HUDEP-2 (cell line): Measurements from ENCODE around the gene OTUD3.

Experiments used
- DNase-seq, 76 experiments: peaks; one replicate each; lab custom pipeline; 2025; ENCODE audit not compliant: unreplicated experiment in 76 of 76; lab: John Stamatoyannopoulos, UW

Gene OTUD3

GRCh38 chr1:19942657-19943056 lies 60.5 kb downstream of the OTUD3 start:
- no peak for DNase-seq

GRCh38 chr1:19945914-19946313 lies 63.7 kb downstream of the OTUD3 start:
- peak in 2 of 76 experiments; percentile 11 to 37 for DNase-seq

GRCh38 chr1:19946331-19946751 lies 64.1 kb downstream of the OTUD3 start:
- DNase-seq, result peak in 8 of 76 experiments; percentile 1 to 37 (median 11)

- peak in 4 of 76 experiments; percentile 2 to 23 (median 6) for DNase-seq
Measured at GRCh38 chr1:19946971-19947370, 64.8 kb downstream of the OTUD3 start.

GRCh38 chr1:19949016-19949415 lies 66.8 kb downstream of the OTUD3 start:
- DNase-seq, result no peak

DNA sequence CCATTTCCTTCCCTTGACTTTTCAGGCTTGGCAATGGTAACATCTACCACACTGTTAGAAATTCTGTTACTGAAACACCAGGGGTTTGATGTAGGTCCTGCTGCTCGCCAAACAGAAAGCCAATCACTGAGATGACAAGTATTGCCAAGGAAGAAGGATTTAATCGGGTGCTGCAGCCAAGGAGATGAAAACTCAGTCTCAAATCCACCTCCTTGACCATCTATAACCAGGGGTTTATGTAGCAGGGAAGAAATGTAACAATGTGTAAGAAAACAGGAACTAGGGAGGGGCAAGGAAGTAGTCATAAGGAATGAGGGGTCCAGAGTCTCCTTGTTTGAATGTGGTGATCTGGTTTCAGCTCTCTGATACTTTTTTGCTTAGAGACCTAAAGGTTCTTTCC lies 71.9 kb downstream of the OTUD3 start:
- DNase-seq, result no peak

- no peak for DNase-seq
Measured at GRCh38 chr1:19955534-19956170, 73.5 kb downstream of the OTUD3 start.

DNA sequence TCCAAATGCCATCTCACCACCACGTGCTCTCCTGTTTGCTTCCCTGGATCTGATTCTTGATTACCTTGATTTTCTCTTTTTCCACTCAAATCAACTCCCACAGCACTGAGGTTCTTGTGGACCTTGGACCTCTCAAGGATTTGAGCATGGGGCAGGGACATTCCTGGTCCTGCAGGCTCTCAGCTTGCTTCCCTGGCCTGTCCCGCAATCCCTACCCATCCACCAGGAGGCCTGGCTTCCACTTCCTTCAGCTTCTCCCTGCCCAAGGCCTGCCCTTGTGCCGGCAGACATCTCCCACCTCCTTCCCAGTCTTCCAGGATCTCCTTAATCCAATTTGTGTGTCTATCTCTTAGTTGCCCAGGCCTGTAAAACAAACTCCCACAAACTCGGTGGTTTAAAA lies 75.6 kb downstream of the OTUD3 start:
- DNase-seq, result no peak

DNA sequence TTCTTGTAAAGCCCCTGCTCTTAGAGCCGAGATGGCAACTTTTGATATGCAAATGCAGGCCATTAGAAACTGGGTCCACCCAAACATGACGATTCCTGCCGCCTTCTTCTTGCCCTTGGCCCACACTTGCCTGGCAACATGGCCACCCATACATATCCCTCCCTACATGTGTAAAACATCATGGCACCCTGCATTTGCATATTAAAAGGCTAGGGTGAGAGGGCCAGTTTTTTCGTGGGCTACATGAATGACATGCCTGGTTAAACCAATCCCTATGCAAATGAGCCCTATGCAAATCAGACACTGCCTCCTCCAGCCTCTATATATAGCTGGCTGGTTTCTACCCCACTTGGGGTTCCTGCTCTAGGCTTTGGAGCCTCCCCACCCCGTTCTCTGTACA lies 78.4 kb downstream of the OTUD3 start:
- DNase-seq, result no peak
